ENCODE measurements around the gene SCFD2.
"Not testable (repeated sequence)": the region's sequence is repeated elsewhere in the genome, so short reads cannot be mapped to it uniquely, and the experiment has no call there.

GRCh38 chr4:53219148-53219547 is 146.7 kb downstream of the SCFD2 start:
- not testable (repeated sequence) for TF ChIP-seq POLR2A (IDR thresholded peaks at IDR 0.05); CTCF (IDR thresholded peaks at IDR 0.05 in 4 of 5, conservative IDR thresholded peaks at IDR 0.05 in 1 of 5)
